GM12878 (cell line): ENCODE data around the gene KLHDC8A. TPM values are rescaled to one million over a fixed set of nuclear protein-coding genes. Genes with fewer than 3 reads are reported as not detected.

ENCODE experiments used
- BHLHE40 ChIP-seq, 2 experiments: fragments of 450-650 bp in 1 of 2; IDR thresholded peaks; 2 replicates each; pipeline ENCODE4 v1.6.1; 2011 to 2017; ENCODE audit warnings: low read depth in 2 of 2, borderline replicate concordance in 1 of 2, improper control_type of control experiment in 1 of 2, low read length in 1 of 2, mild to moderate bottlenecking in 1 of 2
- CEBPB ChIP-seq, 2 experiments: fragments of 150-350 bp in 1 of 2; IDR thresholded peaks; 2 replicates each; pipeline ENCODE4 v1.6.1; 2012 to 2014; ENCODE audit warnings: low read depth in 2 of 2, low read length in 2 of 2, borderline replicate concordance in 1 of 2, inconsistent platforms in 1 of 2
- CHD1 ChIP-seq: IDR thresholded peaks from 2 replicates; pipeline ENCODE4 v1.6.1; 2012; ENCODE audit warnings: low read depth, low read length, improper control_type of control experiment
- IRF4 ChIP-seq: IDR thresholded peaks from 2 replicates; pipeline ENCODE4 v1.6.1; 2011; ENCODE audit warnings: low read depth, low read length
- MTA2 ChIP-seq: fragments of 450-650 bp; IDR thresholded peaks from 2 replicates; pipeline ENCODE4 v1.6.1; 2016; ENCODE audit warnings: low read depth, mild to moderate bottlenecking, moderate library complexity
- MXI1 ChIP-seq: fragments of 150-350 bp; IDR thresholded peaks from 2 replicates; pipeline ENCODE4 v1.6.1; 2011; ENCODE audit warnings: low read depth, mild to moderate bottlenecking, inconsistent platforms, low read length, improper control_type of control experiment
- NFXL1 ChIP-seq: fragments of 450-650 bp; IDR thresholded peaks from 2 replicates; pipeline ENCODE4 v1.6.1; 2017; ENCODE audit warnings: antibody characterized with exemption, mild to moderate bottlenecking, borderline replicate concordance
- NFYA ChIP-seq: IDR thresholded peaks from 2 replicates; pipeline ENCODE4 v1.6.1; 2011; ENCODE audit warnings: low read depth, mild to moderate bottlenecking, low read length, improper control_type of control experiment, borderline replicate concordance
- NR2F1 ChIP-seq: fragments of 450-650 bp; conservative IDR thresholded peaks from 2 replicates; pipeline ENCODE4 v1.6.1; 2017; ENCODE audit warnings: mild to moderate bottlenecking
- SMARCA5 ChIP-seq: fragments of 450-650 bp; IDR thresholded peaks from 2 replicates; pipeline ENCODE4 v1.6.1; 2017; ENCODE audit warnings: mild to moderate bottlenecking
- SPI1 ChIP-seq: IDR thresholded peaks from 2 replicates; pipeline ENCODE4 v1.6.1; 2011; ENCODE audit warnings: low read depth, mild to moderate bottlenecking, low read length, moderate library complexity, borderline replicate concordance; ENCODE audit not compliant: insufficient read depth
- TCF12 ChIP-seq: IDR thresholded peaks from 2 replicates; pipeline ENCODE4 v1.6.1; 2011; ENCODE audit warnings: low read depth, mild to moderate bottlenecking, low read length
- ZNF384 ChIP-seq: IDR thresholded peaks from 2 replicates; pipeline ENCODE4 v1.6.1; 2012; ENCODE audit warnings: low read depth, mild to moderate bottlenecking, low read length, improper control_type of control experiment, borderline replicate concordance
- polyA plus RNA-seq, 11 experiments: library from polyadenylated mRNA; depleted of rRNA in 4 of 11; unstranded in 6 of 11; stranded (reverse) in 5 of 11; fragments of >200 nt; fragmentation: Nextera tagmentation in 4 of 11; fragmentation: Illumina TruSeq in 1 of 11; extraction: Ambion mirVana in 4 of 11; extraction: Trizol in 1 of 11; gene quantifications; 1 replicate in 1 of 11; 2 replicates in 10 of 11; pipeline versions ENCODE4 v1.2.1 to v1.2.3, GENCODE V29; 2011 to 2016; ENCODE audit warnings: inconsistent platforms in 2 of 11, missing spikeins in 2 of 11, low read depth in 1 of 11
- total RNA-seq, 4 experiments: library from RNA; depleted of rRNA in 3 of 4; stranded (reverse); fragments of >200 nt in 3 of 4; fragmentation: Illumina TruSeq in 1 of 4; extraction: Trizol in 1 of 4; gene quantifications; 2 replicates each; pipeline versions ENCODE4 v1.2.1 to v1.2.3, GENCODE V29; 2013 to 2021
- TF ChIP-seq, protein P1 (sequence below): IDR thresholded peaks from 2 replicates; pipeline ENCODE4 v1.6.1; 2012; ENCODE audit warnings: improper control_type of control experiment, low read depth, low read length; ENCODE audit not compliant: insufficient replicate concordance
- TF ChIP-seq, protein P2 (sequence below): fragments of 450-650 bp; IDR thresholded peaks from 2 replicates; pipeline ENCODE4 v1.6.1; 2016; ENCODE audit warnings: mild to moderate bottlenecking, moderate library complexity, borderline replicate concordance
- TF ChIP-seq, protein P3 (sequence below): fragments of 450-650 bp; formaldehyde crosslinking; IDR thresholded peaks from 2 replicates; pipeline ENCODE4 v1.4.0; 2022; ENCODE audit warnings: mild to moderate bottlenecking, moderate library complexity

KLHDC8A gene
- total and polyA plus RNA-seq, 10 of the 15 experiments (the other 5 are each of a cell fraction or from before 2014, with no cell fraction given): not detected

DNA sequence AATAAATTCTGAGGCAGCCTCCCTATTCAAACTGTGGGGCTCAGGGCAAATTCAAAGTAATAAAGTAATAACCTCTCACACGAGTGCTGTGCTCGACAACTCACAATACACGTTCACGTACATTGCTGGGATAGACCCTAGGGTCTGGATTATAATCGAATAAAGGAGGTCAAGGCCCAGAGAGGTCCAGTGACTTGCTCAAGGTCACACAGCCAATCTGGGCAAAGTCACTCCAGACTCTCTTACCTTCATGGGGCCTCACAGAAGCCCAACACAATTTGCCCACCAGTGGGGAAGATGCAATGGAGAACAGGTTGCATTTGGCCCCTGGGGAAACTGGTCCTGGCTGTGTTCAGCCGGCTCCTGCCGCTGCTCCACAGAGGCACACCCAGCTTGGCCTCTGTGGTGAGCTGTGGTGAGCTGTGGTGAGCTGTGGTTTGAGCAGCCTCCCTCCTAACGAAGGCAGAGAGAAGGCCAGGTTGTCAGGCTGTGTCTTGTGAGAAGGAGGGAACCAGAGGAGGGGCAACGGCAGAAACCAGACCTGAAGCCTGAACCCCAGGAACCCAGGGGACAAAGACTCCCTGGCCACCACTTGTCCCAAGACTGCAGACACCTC lies 70.3 kb downstream of the KLHDC8A start (continued):
- TF ChIP-seq NFXL1 (peak; percentile 90), IRF4 (peak; percentile 60; the same call in 1 of the 2 replicates), CHD1 (peak; percentile 61; the same call in 1 of the 2 replicates), NFYA (no peak), SMARCA5 (peak; percentile 87), MXI1 (peak; percentile 55; the same call in 1 of the 2 replicates), BHLHE40 (IDR thresholded peaks at IDR 0.05; ENCODE audit: borderline replicate concordance in 1 of 2, low read depth in 2 of 2, low read length in 1 of 2) (peak; percentile 94 to 96), CEBPB (IDR thresholded peaks at IDR 0.05; ENCODE audit: borderline replicate concordance in 1 of 2, low read depth in 2 of 2, low read length in 2 of 2) (no peak), SPI1 (peak; percentile 25; the same call in 1 of the 2 replicates), ZNF384 (peak; percentile 30; the same call in 1 of the 2 replicates), MTA2 (peak; percentile 89), TCF12 (peak; percentile 88), NR2F1 (peak; percentile 99)
- TF ChIP-seq, protein P1, sequence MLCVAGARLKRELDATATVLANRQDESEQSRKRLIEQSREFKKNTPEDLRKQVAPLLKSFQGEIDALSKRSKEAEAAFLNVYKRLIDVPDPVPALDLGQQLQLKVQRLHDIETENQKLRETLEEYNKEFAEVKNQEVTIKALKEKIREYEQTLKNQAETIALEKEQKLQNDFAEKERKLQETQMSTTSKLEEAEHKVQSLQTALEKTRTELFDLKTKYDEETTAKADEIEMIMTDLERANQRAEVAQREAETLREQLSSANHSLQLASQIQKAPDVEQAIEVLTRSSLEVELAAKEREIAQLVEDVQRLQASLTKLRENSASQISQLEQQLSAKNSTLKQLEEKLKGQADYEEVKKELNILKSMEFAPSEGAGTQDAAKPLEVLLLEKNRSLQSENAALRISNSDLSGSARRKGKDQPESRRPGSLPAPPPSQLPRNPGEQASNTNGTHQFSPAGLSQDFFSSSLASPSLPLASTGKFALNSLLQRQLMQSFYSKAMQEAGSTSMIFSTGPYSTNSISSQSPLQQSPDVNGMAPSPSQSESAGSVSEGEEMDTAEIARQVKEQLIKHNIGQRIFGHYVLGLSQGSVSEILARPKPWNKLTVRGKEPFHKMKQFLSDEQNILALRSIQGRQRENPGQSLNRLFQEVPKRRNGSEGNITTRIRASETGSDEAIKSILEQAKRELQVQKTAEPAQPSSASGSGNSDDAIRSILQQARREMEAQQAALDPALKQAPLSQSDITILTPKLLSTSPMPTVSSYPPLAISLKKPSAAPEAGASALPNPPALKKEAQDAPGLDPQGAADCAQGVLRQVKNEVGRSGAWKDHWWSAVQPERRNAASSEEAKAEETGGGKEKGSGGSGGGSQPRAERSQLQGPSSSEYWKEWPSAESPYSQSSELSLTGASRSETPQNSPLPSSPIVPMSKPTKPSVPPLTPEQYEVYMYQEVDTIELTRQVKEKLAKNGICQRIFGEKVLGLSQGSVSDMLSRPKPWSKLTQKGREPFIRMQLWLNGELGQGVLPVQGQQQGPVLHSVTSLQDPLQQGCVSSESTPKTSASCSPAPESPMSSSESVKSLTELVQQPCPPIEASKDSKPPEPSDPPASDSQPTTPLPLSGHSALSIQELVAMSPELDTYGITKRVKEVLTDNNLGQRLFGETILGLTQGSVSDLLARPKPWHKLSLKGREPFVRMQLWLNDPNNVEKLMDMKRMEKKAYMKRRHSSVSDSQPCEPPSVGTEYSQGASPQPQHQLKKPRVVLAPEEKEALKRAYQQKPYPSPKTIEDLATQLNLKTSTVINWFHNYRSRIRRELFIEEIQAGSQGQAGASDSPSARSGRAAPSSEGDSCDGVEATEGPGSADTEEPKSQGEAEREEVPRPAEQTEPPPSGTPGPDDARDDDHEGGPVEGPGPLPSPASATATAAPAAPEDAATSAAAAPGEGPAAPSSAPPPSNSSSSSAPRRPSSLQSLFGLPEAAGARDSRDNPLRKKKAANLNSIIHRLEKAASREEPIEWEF: no peak
- TF ChIP-seq, protein P2, sequence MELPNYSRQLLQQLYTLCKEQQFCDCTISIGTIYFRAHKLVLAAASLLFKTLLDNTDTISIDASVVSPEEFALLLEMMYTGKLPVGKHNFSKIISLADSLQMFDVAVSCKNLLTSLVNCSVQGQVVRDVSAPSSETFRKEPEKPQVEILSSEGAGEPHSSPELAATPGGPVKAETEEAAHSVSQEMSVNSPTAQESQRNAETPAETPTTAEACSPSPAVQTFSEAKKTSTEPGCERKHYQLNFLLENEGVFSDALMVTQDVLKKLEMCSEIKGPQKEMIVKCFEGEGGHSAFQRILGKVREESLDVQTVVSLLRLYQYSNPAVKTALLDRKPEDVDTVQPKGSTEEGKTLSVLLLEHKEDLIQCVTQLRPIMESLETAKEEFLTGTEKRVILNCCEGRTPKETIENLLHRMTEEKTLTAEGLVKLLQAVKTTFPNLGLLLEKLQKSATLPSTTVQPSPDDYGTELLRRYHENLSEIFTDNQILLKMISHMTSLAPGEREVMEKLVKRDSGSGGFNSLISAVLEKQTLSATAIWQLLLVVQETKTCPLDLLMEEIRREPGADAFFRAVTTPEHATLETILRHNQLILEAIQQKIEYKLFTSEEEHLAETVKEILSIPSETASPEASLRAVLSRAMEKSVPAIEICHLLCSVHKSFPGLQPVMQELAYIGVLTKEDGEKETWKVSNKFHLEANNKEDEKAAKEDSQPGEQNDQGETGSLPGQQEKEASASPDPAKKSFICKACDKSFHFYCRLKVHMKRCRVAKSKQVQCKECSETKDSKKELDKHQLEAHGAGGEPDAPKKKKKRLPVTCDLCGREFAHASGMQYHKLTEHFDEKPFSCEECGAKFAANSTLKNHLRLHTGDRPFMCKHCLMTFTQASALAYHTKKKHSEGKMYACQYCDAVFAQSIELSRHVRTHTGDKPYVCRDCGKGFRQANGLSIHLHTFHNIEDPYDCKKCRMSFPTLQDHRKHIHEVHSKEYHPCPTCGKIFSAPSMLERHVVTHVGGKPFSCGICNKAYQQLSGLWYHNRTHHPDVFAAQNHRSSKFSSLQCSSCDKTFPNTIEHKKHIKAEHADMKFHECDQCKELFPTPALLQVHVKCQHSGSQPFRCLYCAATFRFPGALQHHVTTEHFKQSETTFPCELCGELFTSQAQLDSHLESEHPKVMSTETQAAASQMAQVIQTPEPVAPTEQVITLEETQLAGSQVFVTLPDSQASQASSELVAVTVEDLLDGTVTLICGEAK: peak; percentile 20; the same call in 1 of the 2 replicates
- TF ChIP-seq, protein P3, sequence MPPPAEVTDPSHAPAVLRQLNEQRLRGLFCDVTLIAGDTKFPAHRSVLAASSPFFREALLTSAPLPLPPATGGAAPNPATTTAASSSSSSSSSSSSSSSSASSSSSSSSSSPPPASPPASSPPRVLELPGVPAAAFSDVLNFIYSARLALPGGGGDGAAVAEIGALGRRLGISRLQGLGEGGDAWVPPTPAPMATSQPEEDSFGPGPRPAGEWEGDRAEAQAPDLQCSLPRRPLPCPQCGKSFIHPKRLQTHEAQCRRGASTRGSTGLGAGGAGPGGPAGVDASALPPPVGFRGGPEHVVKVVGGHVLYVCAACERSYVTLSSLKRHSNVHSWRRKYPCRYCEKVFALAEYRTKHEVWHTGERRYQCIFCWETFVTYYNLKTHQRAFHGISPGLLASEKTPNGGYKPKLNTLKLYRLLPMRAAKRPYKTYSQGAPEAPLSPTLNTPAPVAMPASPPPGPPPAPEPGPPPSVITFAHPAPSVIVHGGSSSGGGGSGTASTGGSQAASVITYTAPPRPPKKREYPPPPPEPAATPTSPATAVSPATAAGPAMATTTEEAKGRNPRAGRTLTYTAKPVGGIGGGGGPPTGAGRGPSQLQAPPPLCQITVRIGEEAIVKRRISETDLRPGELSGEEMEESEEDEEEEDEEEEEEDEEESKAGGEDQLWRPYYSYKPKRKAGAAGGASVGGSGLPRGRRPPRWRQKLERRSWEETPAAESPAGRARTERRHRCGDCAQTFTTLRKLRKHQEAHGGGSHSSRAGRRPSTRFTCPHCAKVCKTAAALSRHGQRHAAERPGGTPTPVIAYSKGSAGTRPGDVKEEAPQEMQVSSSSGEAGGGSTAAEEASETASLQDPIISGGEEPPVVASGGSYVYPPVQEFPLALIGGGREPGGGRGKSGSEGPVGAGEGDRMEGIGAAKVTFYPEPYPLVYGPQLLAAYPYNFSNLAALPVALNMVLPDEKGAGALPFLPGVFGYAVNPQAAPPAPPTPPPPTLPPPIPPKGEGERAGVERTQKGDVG (CRISPR knock-in tag): no peak
